ENCODE data around the gene SHISAL1. TPM values are rescaled to one million over a fixed set of nuclear protein-coding genes. Genes with fewer than 3 reads are reported as not detected.

Gene SHISAL1
- total and polyA plus RNA-seq, 2 donors (not counting 1 experiment from before 2014, with no cell fraction given), result not detected

DNA sequence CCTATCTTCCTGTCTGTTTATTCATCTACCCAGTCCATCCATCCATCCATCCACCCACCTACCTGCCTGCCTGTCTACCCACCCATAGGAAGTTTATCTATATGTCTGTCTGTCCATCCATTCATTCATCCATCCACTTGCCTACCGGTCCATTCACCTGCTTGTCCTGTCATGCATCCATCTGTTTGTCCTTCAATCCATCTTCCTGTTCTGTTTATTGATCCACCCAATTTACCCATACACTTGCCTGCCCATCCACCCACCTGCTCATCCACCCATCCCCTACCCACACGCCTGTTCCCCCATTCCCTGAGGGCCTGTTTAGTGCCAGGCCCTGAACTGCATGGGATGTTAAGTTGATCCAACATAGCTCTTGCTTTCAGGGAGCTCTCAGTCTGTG is 113.6 kb downstream of the SHISAL1 start:
- POLR2A ChIA-PET, result no interaction called here
- CTCF ChIA-PET, result no interaction called here
- peaks cover 2 to 9% of the 10 kb centered on the region in 2 donors for H3K4me1 ChIP-seq (ENCODE audit: control insufficient read depth in 2 of 2, insufficient read depth in 2 of 2, low read length in 2 of 2)
- WGBS (ENCODE audit: insufficient coverage), result 88% methylated on average over 2 of the region's 2 CpGs
- no peaks in the 10 kb centered on the region for H3K27me3 ChIP-seq (replicated peaks in 1 of 4; ENCODE audit: control extremely low read depth in 1 of 4, control insufficient read depth in 3 of 4, insufficient read depth in 4 of 4, low read length in 3 of 4)
- H2AFZ ChIP-seq (ENCODE audit: insufficient read depth, low read depth, low read length, poor library complexity, severe bottlenecking), result no peak overlapping the region
- Mint-ChIP-seq H3K27me3 (no peaks in the 10 kb centered on the region), H3K27ac (no peak overlapping the region), H3K4me3 (no peak overlapping the region), H3K4me1 (peaks cover 17% of the 10 kb centered on the region), H3K9me3 (ENCODE audit: insufficient read depth) (no peaks in the 10 kb centered on the region)
- no peaks in the 10 kb centered on the region for H3K9me3 ChIP-seq (ENCODE audit: control extremely low read depth in 1 of 3, control insufficient read depth in 2 of 3, insufficient read depth in 1 of 3, low read length in 2 of 3)
- H3K36me3 ChIP-seq (replicated peaks in 1 of 2; ENCODE audit: control extremely low read depth in 1 of 2, control insufficient read depth in 1 of 2, extremely low read depth in 1 of 2, insufficient read depth in 2 of 2, low read length in 1 of 2), result peaks cover 0 to 74% of the 10 kb centered on the region in 2 experiments
- no peak for DNase-seq
- H3K9ac ChIP-seq (ENCODE audit: low read length), result no peak overlapping the region
- H3K27ac ChIP-seq (ENCODE audit: low read length in 2 of 2), result no peak overlapping the region
- peaks cover 71% of the 10 kb centered on the region for H4K20me1 ChIP-seq (ENCODE audit: control insufficient read depth, insufficient read depth, low read length, poor library complexity, severe bottlenecking)
- no peak for TF ChIP-seq EZH2 (IDR thresholded peaks at IDR 0.05; ENCODE audit: borderline replicate concordance, insufficient read depth, low read depth, low read length, poor library complexity, severe bottlenecking)
- TF ChIP-seq, protein P1, sequence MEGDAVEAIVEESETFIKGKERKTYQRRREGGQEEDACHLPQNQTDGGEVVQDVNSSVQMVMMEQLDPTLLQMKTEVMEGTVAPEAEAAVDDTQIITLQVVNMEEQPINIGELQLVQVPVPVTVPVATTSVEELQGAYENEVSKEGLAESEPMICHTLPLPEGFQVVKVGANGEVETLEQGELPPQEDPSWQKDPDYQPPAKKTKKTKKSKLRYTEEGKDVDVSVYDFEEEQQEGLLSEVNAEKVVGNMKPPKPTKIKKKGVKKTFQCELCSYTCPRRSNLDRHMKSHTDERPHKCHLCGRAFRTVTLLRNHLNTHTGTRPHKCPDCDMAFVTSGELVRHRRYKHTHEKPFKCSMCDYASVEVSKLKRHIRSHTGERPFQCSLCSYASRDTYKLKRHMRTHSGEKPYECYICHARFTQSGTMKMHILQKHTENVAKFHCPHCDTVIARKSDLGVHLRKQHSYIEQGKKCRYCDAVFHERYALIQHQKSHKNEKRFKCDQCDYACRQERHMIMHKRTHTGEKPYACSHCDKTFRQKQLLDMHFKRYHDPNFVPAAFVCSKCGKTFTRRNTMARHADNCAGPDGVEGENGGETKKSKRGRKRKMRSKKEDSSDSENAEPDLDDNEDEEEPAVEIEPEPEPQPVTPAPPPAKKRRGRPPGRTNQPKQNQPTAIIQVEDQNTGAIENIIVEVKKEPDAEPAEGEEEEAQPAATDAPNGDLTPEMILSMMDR (IDR thresholded peaks at IDR 0.05), result no peak
- no peak overlapping the region for H3K4me2 ChIP-seq (replicated peaks; ENCODE audit: low read depth, low read length, poor library complexity, severe bottlenecking)
- intact Hi-C loops (cut with micrococcal nuclease), result no loop called here
- H3K4me3 ChIP-seq (ENCODE audit: control extremely low read depth in 1 of 5, extremely low read depth in 1 of 5, insufficient read depth in 1 of 5, low read depth in 2 of 5, low read length in 4 of 5), result no peak overlapping the region
- peaks cover 16% of the 10 kb centered on the region for H3K79me2 ChIP-seq (ENCODE audit: control insufficient read depth, insufficient read depth, low read length)
- no peak for ATAC-seq (ENCODE audit: low read depth)

DNA sequence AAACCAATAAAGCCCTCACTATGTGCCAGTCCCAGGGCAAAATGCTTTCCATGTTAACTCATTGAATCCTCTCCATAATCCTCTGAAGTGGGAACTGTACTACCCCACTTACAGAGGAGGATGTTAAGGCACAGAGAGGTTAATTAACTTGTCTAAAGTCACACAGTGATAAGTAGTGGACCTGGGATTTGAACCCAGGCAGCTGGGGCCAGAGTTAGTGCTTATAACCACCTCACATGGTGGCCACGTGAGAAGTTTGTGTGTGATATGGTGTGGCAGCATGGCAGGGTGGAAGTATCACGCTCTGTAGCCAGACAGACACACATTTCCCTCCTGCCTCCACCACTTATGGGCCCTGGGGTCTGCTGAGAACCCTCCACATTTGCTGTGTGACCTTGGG is 115.5 kb downstream of the SHISAL1 start:
- Histone ChIP-seq H3K9ac (ENCODE audit: low read length) (no peak overlapping the region), H3K36me3 (replicated peaks in 1 of 2; ENCODE audit: control extremely low read depth in 1 of 2, control insufficient read depth in 1 of 2, extremely low read depth in 1 of 2, insufficient read depth in 2 of 2, low read length in 1 of 2) (peaks cover 0 to 85% of the 10 kb centered on the region in 2 experiments), H3K27ac (ENCODE audit: low read length in 2 of 2) (no peak overlapping the region), H2AFZ (ENCODE audit: insufficient read depth, low read depth, low read length, poor library complexity, severe bottlenecking) (no peak overlapping the region), H3K9me3 (ENCODE audit: control extremely low read depth in 1 of 3, control insufficient read depth in 2 of 3, insufficient read depth in 1 of 3, low read length in 2 of 3) (peaks cover 0 to 3% (median 0%) of the 10 kb centered on the region in 3 donors), H3K4me3 (ENCODE audit: control extremely low read depth in 1 of 5, extremely low read depth in 1 of 5, insufficient read depth in 1 of 5, low read depth in 2 of 5, low read length in 4 of 5) (no peak overlapping the region), H3K27me3 (replicated peaks in 1 of 4; ENCODE audit: control extremely low read depth in 1 of 4, control insufficient read depth in 3 of 4, insufficient read depth in 4 of 4, low read length in 3 of 4) (no peaks in the 10 kb centered on the region), H4K20me1 (ENCODE audit: control insufficient read depth, insufficient read depth, low read length, poor library complexity, severe bottlenecking) (peaks cover 88% of the 10 kb centered on the region), H3K4me2 (replicated peaks; ENCODE audit: low read depth, low read length, poor library complexity, severe bottlenecking) (no peak overlapping the region), H3K4me1 (ENCODE audit: control insufficient read depth in 2 of 2, insufficient read depth in 2 of 2, low read length in 2 of 2) (peaks cover 5 to 15% of the 10 kb centered on the region in 2 donors), H3K79me2 (ENCODE audit: control insufficient read depth, insufficient read depth, low read length) (peaks cover 27% of the 10 kb centered on the region)
- no peak for TF ChIP-seq EZH2 (IDR thresholded peaks at IDR 0.05; ENCODE audit: borderline replicate concordance, insufficient read depth, low read depth, low read length, poor library complexity, severe bottlenecking)
- TF ChIP-seq, protein P1 (IDR thresholded peaks at IDR 0.05), result no peak
- DNase-seq (no peak), ATAC-seq (ENCODE audit: low read depth) (no peak)
- Mint-ChIP-seq H3K4me1 (peaks cover 27% of the 10 kb centered on the region), H3K9me3 (ENCODE audit: insufficient read depth) (no peaks in the 10 kb centered on the region), H3K27me3 (no peaks in the 10 kb centered on the region), H3K4me3 (no peak overlapping the region), H3K27ac (no peak overlapping the region)
- no CpG with 5 or more reads among the region's 2 CpGs for WGBS (ENCODE audit: insufficient coverage)
- POLR2A ChIA-PET, result no interaction called here
- intact Hi-C loops (cut with micrococcal nuclease), result no loop called here
- CTCF ChIA-PET, result no interaction called here
